Spleen (tissue), 7 donors: ENCODE results near the gene TSPO2.

Experiments used
- POLR2A ChIP-seq, 3 donors: fragments of 450-650 bp; IDR thresholded peaks; one replicate each; pipeline ENCODE4 v1.5.1; 2017; ENCODE audit warnings: antibody characterized with exemption in 3 of 3, mild to moderate bottlenecking in 1 of 3
- POLR2AphosphoS5 ChIP-seq, 3 donors: sonication (generic); formaldehyde crosslinking; IDR thresholded peaks; one replicate each; pipeline ENCODE4 v1.5.1; 2017; ENCODE audit warnings: antibody characterized with exemption in 3 of 3
- TF ChIP-seq, protein P1 (sequence below), 11 experiments: fragments of 200-600 bp in 7 of 11; fragments of 450-650 bp in 4 of 11; sonication (generic) in 4 of 11; IDR thresholded peaks in 8 of 11; conservative IDR thresholded peaks in 3 of 11; 1 replicate in 7 of 11; 2 replicates in 4 of 11; pipeline versions ENCODE4 v1.4.0 to v1.8.0; 2016 to 2021; ENCODE audit warnings: antibody characterized with exemption in 11 of 11, inconsistent platforms in 4 of 11, mild to moderate bottlenecking in 1 of 11
- donor health status: DM: no; HTN: no; CAD: no; lungs with moderate emphysema.
- donor health status: DM: no; HTN: no; CAD: no.
- donor health status: DM: no; HTN: no; CAD: no.

GRCh38 chr6:41047745-41048732 lies 5.8 kb downstream of the TSPO2 start:
- TF ChIP-seq, protein P1, sequence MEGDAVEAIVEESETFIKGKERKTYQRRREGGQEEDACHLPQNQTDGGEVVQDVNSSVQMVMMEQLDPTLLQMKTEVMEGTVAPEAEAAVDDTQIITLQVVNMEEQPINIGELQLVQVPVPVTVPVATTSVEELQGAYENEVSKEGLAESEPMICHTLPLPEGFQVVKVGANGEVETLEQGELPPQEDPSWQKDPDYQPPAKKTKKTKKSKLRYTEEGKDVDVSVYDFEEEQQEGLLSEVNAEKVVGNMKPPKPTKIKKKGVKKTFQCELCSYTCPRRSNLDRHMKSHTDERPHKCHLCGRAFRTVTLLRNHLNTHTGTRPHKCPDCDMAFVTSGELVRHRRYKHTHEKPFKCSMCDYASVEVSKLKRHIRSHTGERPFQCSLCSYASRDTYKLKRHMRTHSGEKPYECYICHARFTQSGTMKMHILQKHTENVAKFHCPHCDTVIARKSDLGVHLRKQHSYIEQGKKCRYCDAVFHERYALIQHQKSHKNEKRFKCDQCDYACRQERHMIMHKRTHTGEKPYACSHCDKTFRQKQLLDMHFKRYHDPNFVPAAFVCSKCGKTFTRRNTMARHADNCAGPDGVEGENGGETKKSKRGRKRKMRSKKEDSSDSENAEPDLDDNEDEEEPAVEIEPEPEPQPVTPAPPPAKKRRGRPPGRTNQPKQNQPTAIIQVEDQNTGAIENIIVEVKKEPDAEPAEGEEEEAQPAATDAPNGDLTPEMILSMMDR (IDR thresholded peaks at IDR 0.05 in 8 of 11, conservative IDR thresholded peaks at IDR 0.05 in 3 of 11) = no peak
- no peak for TF ChIP-seq POLR2A (IDR thresholded peaks at IDR 0.05)
- no peak for TF ChIP-seq POLR2AphosphoS5 (IDR thresholded peaks at IDR 0.05)
